Mammary epithelial cell (primary cell): Measurements from ENCODE around the gene SV2B.

Source experiments
- EZH2 ChIP-seq: IDR thresholded peaks from 2 replicates; pipeline ENCODE4 v1.6.1; 2012; ENCODE audit warnings: low read length, inconsistent platforms, borderline replicate concordance
- TF ChIP-seq, protein P1 (sequence below), 2 donors: IDR thresholded peaks in 1 of 2; conservative IDR thresholded peaks in 1 of 2; 2 replicates each; pipeline ENCODE4 v1.5.1; 2011 to 2012; ENCODE audit warnings: inconsistent platforms in 2 of 2, low read length in 2 of 2, mild to moderate bottlenecking in 2 of 2, control low read depth in 1 of 2, low read depth in 1 of 2; ENCODE audit not compliant: insufficient read depth in 1 of 2; ENCODE audit errors: extremely low read depth in 1 of 2

DNA sequence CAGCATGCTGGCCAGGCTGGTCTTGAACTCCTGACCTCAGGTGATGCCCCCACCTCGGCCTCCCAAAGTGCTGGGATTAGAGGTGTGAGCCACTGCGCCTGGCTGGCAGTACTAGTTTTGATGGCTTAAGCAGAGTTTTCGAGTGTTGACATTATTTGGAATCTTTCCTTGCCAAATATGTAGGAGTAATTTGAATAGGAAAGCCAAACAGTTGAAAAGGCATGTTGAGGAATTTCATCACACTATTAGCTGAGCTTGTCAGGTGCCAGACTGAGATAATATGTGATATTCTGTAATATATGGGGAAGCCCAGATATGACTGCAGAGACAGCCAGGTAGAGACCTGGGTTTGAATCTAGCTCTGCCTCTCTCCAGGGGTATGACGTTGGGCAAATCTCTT lies 109.3 kb downstream of the SV2B start:
- TF ChIP-seq EZH2 = no peak
- TF ChIP-seq, protein P1, sequence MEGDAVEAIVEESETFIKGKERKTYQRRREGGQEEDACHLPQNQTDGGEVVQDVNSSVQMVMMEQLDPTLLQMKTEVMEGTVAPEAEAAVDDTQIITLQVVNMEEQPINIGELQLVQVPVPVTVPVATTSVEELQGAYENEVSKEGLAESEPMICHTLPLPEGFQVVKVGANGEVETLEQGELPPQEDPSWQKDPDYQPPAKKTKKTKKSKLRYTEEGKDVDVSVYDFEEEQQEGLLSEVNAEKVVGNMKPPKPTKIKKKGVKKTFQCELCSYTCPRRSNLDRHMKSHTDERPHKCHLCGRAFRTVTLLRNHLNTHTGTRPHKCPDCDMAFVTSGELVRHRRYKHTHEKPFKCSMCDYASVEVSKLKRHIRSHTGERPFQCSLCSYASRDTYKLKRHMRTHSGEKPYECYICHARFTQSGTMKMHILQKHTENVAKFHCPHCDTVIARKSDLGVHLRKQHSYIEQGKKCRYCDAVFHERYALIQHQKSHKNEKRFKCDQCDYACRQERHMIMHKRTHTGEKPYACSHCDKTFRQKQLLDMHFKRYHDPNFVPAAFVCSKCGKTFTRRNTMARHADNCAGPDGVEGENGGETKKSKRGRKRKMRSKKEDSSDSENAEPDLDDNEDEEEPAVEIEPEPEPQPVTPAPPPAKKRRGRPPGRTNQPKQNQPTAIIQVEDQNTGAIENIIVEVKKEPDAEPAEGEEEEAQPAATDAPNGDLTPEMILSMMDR (conservative IDR thresholded peaks at IDR 0.05 in 1 of 2, IDR thresholded peaks at IDR 0.05 in 1 of 2; ENCODE audit: extremely low read depth in 1 of 2, insufficient read depth in 1 of 2, low read depth in 1 of 2, low read length in 2 of 2) = no peak
